GM12891 (cell line): ENCODE measurements around the gene FOXF2.

Source experiments
- DNase-seq: peaks from one replicate; pipeline ENCODE4 v3.0.0; 2011; ENCODE audit warnings: low spot score; ENCODE audit not compliant: insufficient read length
- FAIRE-seq: peaks from 2 replicates; lab custom pipeline; 2011; peaks lifted over from hg19 to GRCh38; lab: Jason Lieb, UNC
- PAX5 ChIP-seq: IDR thresholded peaks from 2 replicates; pipeline ENCODE4 v1.6.1; 2011; ENCODE audit warnings: low read length, moderate library complexity, mild to moderate bottlenecking; ENCODE audit not compliant: insufficient read depth, severe bottlenecking
- POLR2A ChIP-seq: IDR thresholded peaks from 2 replicates; pipeline ENCODE4 v1.6.1; 2011; ENCODE audit warnings: low read depth, low read length, control low read depth
- POLR2AphosphoS5 ChIP-seq: IDR thresholded peaks from 2 replicates; pipeline ENCODE4 v1.6.1; 2011; ENCODE audit warnings: low read depth, low read length, control low read depth
- POU2F2 ChIP-seq: IDR thresholded peaks from 2 replicates; pipeline ENCODE4 v1.6.1; 2011; ENCODE audit warnings: low read depth, mild to moderate bottlenecking, control low read depth, low read length, moderate library complexity
- SPI1 ChIP-seq: IDR thresholded peaks from 2 replicates; pipeline ENCODE4 v1.6.1; 2011; ENCODE audit warnings: low read depth, low read length, control low read depth
- TAF1 ChIP-seq: IDR thresholded peaks from 2 replicates; pipeline ENCODE4 v1.6.1; 2011; ENCODE audit warnings: low read depth, low read length, control low read depth

Gene FOXF2

DNA sequence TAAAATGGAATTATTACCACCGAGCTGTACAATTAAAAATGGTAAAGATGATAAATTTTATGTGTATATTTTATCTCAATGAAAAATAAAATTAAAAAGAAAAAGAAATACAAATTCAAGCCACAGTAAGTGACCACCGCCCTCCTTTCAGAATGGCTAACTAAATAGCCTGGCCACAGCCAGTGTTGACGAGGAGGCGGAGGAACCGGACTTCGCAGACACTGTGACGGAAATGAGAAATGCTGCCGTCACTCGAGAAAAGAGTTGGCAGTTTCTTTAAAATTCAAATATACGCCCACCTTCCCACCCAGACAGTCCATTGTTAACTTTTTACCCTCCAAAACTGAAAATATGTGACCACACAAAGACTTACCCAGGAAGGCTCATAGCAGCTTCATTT is 50.0 kb downstream of the FOXF2 start:
- no peak for DNase-seq
- FAIRE-seq: no peak
- TF ChIP-seq POLR2AphosphoS5 (no peak), PAX5 (no peak), SPI1 (no peak), POU2F2 (no peak), POLR2A (no peak), TAF1 (no peak)

DNA sequence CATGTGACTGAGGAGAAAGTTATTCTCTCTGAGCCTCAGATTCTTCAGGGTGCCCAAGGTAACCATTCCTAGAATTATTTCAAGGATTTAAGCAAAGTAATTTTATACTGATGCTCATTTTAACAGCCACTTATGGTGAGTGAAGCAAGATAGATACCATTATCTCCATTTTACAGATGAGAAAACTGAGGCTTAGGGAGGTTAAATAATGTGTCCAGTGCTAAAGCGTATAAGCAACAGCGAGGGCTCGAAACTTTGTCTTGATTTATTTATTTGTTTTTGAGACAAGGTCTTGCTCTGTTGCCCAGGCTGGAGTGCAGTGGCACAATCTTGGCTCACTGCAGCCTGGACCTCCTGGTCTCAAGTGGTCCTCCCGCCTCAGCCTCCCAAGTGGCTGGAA is 53.6 kb downstream of the FOXF2 start:
- no peak for FAIRE-seq
- no peak for DNase-seq

More for the DNA sequence above, 53.6 kb downstream of the FOXF2 start:
- no peak for TF ChIP-seq TAF1
- TF ChIP-seq SPI1: no peak
- TF ChIP-seq POLR2AphosphoS5: no peak
- TF ChIP-seq POLR2A: no peak
- no peak for TF ChIP-seq POU2F2
- TF ChIP-seq PAX5: no peak
